ENCODE data around the gene PPP3CA. TPM values are rescaled to one million over a fixed set of nuclear protein-coding genes. Genes with fewer than 3 reads are reported as not detected.

Gene PPP3CA
- total and polyA plus RNA-seq, 2 experiments from 2014 or later, result 27.0 to 45.2 TPM

DNA sequence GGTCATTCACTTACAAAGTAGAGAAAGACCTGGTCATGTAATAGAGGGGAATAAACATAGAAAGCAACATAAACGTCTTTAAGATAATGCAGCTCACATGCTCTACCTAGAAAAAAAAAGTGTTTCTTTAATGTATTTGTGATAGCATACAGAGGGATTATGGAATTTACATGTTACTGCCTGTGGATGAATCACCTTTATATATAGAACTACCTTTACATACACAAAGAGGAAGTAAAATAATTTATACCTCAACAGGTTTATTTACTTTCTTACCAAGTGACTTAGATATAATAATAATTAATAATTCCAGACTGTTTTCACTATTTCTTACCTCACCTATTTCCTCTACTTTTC is 81.5 kb downstream of the PPP3CA start (continued):
- TF ChIP-seq, protein P1, sequence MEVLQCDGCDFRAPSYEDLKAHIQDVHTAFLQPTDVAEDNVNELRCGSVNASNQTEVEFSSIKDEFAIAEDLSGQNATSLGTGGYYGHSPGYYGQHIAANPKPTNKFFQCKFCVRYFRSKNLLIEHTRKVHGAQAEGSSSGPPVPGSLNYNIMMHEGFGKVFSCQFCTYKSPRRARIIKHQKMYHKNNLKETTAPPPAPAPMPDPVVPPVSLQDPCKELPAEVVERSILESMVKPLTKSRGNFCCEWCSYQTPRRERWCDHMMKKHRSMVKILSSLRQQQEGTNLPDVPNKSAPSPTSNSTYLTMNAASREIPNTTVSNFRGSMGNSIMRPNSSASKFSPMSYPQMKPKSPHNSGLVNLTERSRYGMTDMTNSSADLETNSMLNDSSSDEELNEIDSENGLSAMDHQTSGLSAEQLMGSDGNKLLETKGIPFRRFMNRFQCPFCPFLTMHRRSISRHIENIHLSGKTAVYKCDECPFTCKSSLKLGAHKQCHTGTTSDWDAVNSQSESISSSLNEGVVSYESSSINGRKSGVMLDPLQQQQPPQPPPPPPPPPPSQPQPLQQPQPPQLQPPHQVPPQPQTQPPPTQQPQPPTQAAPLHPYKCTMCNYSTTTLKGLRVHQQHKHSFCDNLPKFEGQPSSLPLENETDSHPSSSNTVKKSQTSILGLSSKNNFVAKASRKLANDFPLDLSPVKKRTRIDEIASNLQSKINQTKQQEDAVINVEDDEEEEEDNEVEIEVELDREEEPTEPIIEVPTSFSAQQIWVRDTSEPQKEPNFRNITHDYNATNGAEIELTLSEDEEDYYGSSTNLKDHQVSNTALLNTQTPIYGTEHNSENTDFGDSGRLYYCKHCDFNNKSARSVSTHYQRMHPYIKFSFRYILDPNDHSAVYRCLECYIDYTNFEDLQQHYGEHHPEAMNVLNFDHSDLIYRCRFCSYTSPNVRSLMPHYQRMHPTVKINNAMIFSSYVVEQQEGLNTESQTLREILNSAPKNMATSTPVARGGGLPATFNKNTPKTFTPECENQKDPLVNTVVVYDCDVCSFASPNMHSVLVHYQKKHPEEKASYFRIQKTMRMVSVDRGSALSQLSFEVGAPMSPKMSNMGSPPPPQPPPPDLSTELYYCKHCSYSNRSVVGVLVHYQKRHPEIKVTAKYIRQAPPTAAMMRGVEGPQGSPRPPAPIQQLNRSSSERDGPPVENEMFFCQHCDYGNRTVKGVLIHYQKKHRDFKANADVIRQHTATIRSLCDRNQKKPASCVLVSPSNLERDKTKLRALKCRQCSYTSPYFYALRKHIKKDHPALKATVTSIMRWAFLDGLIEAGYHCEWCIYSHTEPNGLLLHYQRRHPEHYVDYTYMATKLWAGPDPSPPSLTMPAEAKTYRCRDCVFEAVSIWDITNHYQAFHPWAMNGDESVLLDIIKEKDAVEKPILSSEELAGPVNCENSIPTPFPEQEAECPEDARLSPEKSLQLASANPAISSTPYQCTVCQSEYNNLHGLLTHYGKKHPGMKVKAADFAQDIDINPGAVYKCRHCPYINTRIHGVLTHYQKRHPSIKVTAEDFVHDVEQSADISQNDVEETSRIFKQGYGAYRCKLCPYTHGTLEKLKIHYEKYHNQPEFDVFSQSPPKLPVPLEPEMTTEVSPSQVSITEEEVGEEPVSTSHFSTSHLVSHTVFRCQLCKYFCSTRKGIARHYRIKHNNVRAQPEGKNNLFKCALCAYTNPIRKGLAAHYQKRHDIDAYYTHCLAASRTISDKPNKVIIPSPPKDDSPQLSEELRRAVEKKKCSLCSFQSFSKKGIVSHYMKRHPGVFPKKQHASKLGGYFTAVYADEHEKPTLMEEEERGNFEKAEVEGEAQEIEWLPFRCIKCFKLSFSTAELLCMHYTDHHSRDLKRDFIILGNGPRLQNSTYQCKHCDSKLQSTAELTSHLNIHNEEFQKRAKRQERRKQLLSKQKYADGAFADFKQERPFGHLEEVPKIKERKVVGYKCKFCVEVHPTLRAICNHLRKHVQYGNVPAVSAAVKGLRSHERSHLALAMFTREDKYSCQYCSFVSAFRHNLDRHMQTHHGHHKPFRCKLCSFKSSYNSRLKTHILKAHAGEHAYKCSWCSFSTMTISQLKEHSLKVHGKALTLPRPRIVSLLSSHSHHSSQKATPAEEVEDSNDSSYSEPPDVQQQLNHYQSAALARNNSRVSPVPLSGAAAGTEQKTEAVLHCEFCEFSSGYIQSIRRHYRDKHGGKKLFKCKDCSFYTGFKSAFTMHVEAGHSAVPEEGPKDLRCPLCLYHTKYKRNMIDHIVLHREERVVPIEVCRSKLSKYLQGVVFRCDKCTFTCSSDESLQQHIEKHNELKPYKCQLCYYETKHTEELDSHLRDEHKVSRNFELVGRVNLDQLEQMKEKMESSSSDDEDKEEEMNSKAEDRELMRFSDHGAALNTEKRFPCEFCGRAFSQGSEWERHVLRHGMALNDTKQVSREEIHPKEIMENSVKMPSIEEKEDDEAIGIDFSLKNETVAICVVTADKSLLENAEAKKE (CRISPR knock-in tag; IDR thresholded peaks at IDR 0.05), result no peak
- no peak for TF ChIP-seq ZNF331 (CRISPR knock-in tag; IDR thresholded peaks at IDR 0.05; ENCODE audit: low read depth)

DNA sequence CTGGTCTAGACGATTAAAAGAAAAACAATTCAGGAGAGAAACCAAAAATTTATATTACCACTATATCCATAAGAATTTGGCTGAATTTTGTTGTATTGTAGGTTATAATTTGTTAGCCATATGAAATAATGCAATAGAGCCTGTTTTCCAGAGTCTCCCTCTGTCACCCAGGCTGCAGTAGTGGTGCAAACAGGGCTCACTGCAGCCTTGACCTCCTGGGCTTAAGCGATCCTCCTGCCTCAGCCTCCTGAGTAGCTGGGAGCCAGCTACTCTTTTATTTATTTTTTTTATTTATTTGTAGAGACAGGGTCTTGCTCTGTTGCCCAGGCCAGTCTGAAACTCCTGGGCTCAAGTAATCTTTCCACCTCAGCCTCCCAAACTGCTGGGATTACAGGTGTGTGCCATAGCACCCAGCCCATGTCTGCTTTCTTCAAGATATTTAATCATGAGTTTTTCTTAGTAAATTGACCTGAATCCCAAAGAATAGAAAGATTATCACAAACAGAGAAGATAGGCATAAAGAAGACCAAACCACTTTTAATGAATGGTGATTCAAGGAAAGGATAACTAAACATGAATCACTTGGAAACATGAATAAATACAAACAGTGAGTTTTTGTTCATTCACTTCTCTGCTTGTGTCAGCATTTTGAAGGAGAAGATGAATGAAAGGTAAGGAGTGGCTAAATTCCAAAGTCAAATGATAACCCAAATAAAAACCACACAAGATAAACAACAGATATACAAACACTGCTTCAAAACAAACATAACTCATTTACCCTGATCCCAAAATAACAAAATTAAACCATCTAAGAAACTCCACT is 82.1 kb downstream of the PPP3CA start:
- DNase-seq (ENCODE audit: low spot score), result no peak
- Histone ChIP-seq H3K27ac (ENCODE audit: low read depth) (no peak overlapping the region), H2AFZ (no peak overlapping the region), H3F3A (replicated peaks; ENCODE audit: low read depth) (no peaks in the 10 kb centered on the region), H3K27me3 (ENCODE audit: insufficient read depth) (no peaks in the 10 kb centered on the region), H3K9me2 (ENCODE audit: insufficient read depth) (no peaks in the 10 kb centered on the region), H3K4me2 (no peak overlapping the region), H4K20me1 (replicated peaks; ENCODE audit: insufficient read depth) (no peaks in the 10 kb centered on the region), H3K4me3 (no peak overlapping the region), H3K79me2 (replicated peaks; ENCODE audit: insufficient read depth) (peaks cover 71% of the 10 kb centered on the region), H3K36me3 (ENCODE audit: insufficient read depth) (no peaks in the 10 kb centered on the region), H3K4me1 (ENCODE audit: insufficient read depth) (peaks cover 15% of the 10 kb centered on the region; the same call in 1 of the 2 replicates)
- no peaks in the 10 kb centered on the region for H3K27me3 Mint-ChIP-seq (ENCODE audit: insufficient read depth, low read depth, poor library complexity)
- no peak overlapping the region for H3K4me3 Mint-ChIP-seq
- no peaks in the 10 kb centered on the region for H3K9me3 Mint-ChIP-seq
- no peak overlapping the region for H3K27ac Mint-ChIP-seq
- no peak for ATAC-seq
- no peaks in the 10 kb centered on the region for H3K36me3 Mint-ChIP-seq (ENCODE audit: low read depth)
- H3K4me1 Mint-ChIP-seq, result peaks cover 44% of the 10 kb centered on the region
- TF ChIP-seq, protein P2, sequence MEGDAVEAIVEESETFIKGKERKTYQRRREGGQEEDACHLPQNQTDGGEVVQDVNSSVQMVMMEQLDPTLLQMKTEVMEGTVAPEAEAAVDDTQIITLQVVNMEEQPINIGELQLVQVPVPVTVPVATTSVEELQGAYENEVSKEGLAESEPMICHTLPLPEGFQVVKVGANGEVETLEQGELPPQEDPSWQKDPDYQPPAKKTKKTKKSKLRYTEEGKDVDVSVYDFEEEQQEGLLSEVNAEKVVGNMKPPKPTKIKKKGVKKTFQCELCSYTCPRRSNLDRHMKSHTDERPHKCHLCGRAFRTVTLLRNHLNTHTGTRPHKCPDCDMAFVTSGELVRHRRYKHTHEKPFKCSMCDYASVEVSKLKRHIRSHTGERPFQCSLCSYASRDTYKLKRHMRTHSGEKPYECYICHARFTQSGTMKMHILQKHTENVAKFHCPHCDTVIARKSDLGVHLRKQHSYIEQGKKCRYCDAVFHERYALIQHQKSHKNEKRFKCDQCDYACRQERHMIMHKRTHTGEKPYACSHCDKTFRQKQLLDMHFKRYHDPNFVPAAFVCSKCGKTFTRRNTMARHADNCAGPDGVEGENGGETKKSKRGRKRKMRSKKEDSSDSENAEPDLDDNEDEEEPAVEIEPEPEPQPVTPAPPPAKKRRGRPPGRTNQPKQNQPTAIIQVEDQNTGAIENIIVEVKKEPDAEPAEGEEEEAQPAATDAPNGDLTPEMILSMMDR (conservative IDR thresholded peaks at IDR 0.05; ENCODE audit: low read depth in 2 of 2), result no peak
- TF ChIP-seq CREB1 (CRISPR knock-in tag; IDR thresholded peaks at IDR 0.05; ENCODE audit: low read depth) (no peak), EZH2 (IDR thresholded peaks at IDR 0.05; ENCODE audit: low read depth, unreplicated experiment) (no peak), POLR2AphosphoS5 (IDR thresholded peaks at IDR 0.05; ENCODE audit: low read depth) (no peak), ZNF331 (CRISPR knock-in tag; IDR thresholded peaks at IDR 0.05; ENCODE audit: low read depth) (no peak), EZH2phosphoT487 (IDR thresholded peaks at IDR 0.05; ENCODE audit: unreplicated experiment) (no peak), NANOG (IDR thresholded peaks at IDR 0.05; ENCODE audit: borderline replicate concordance) (no peak), JUNB (IDR thresholded peaks at IDR 0.05; ENCODE audit: unreplicated experiment) (no peak), STAT1 (IDR thresholded peaks at IDR 0.05; ENCODE audit: unreplicated experiment) (no peak)
- TF ChIP-seq, protein P3, sequence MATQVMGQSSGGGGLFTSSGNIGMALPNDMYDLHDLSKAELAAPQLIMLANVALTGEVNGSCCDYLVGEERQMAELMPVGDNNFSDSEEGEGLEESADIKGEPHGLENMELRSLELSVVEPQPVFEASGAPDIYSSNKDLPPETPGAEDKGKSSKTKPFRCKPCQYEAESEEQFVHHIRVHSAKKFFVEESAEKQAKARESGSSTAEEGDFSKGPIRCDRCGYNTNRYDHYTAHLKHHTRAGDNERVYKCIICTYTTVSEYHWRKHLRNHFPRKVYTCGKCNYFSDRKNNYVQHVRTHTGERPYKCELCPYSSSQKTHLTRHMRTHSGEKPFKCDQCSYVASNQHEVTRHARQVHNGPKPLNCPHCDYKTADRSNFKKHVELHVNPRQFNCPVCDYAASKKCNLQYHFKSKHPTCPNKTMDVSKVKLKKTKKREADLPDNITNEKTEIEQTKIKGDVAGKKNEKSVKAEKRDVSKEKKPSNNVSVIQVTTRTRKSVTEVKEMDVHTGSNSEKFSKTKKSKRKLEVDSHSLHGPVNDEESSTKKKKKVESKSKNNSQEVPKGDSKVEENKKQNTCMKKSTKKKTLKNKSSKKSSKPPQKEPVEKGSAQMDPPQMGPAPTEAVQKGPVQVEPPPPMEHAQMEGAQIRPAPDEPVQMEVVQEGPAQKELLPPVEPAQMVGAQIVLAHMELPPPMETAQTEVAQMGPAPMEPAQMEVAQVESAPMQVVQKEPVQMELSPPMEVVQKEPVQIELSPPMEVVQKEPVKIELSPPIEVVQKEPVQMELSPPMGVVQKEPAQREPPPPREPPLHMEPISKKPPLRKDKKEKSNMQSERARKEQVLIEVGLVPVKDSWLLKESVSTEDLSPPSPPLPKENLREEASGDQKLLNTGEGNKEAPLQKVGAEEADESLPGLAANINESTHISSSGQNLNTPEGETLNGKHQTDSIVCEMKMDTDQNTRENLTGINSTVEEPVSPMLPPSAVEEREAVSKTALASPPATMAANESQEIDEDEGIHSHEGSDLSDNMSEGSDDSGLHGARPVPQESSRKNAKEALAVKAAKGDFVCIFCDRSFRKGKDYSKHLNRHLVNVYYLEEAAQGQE (IDR thresholded peaks at IDR 0.05; ENCODE audit: unreplicated experiment), result no peak
